ENCODE data around the gene CRYBB1. TPM values are rescaled to one million over a fixed set of nuclear protein-coding genes. Genes with fewer than 3 reads are reported as not detected.

Gene CRYBB1
- total RNA-seq, 1 experiment from 2014 or later: not detected

GRCh38 chr22:26662160-26662559, 44.3 kb upstream of the CRYBB1 start:
- DNase-seq: no peak
- no peaks in the 10 kb centered on the region for H3K9me3 Mint-ChIP-seq (ENCODE audit: low read depth, unreplicated experiment)
- H3K27me3 Mint-ChIP-seq (ENCODE audit: unreplicated experiment): peaks cover 74% of the 10 kb centered on the region
- no TSS peak for BruUV-seq (replicated peaks)
- H3K27ac Mint-ChIP-seq (ENCODE audit: unreplicated experiment): no peak overlapping the region
- intact Hi-C loops (cut with micrococcal nuclease; ENCODE audit: unreplicated experiment): no loop called here
- H3K36me3 Mint-ChIP-seq (ENCODE audit: insufficient read depth, unreplicated experiment): no peaks in the 10 kb centered on the region
- peaks cover 31% of the 10 kb centered on the region for H3K4me1 Mint-ChIP-seq (ENCODE audit: low read depth, unreplicated experiment)
- no peak for TF ChIP-seq CTCF (IDR thresholded peaks at IDR 0.05; ENCODE audit: unreplicated experiment)
- CTCF ChIA-PET: no interaction called here
- H3K4me3 Mint-ChIP-seq (ENCODE audit: low read depth, unreplicated experiment): no peak overlapping the region

- Mint-ChIP-seq H3K27me3 (ENCODE audit: unreplicated experiment) (peaks cover 74% of the 10 kb centered on the region), H3K4me1 (ENCODE audit: low read depth, unreplicated experiment) (peaks cover 31% of the 10 kb centered on the region), H3K4me3 (ENCODE audit: low read depth, unreplicated experiment) (no peak overlapping the region), H3K9me3 (ENCODE audit: low read depth, unreplicated experiment) (no peaks in the 10 kb centered on the region), H3K36me3 (ENCODE audit: insufficient read depth, unreplicated experiment) (no peaks in the 10 kb centered on the region), H3K27ac (ENCODE audit: unreplicated experiment) (no peak overlapping the region)
- no peak for TF ChIP-seq CTCF (IDR thresholded peaks at IDR 0.05; ENCODE audit: unreplicated experiment)
- no peak for DNase-seq
- no TSS peak for BruUV-seq (replicated peaks)
- intact Hi-C loops (cut with micrococcal nuclease; ENCODE audit: unreplicated experiment): no loop called here
- CTCF ChIA-PET: no interaction called here
Observed at GRCh38 chr22:26660961-26661578, 43.2 kb upstream of the CRYBB1 start.

GRCh38 chr22:26660356-26660755, 42.5 kb upstream of the CRYBB1 start:
- BruUV-seq (replicated peaks): no TSS peak
- intact Hi-C loops (cut with micrococcal nuclease; ENCODE audit: unreplicated experiment): no loop called here
- H3K27ac Mint-ChIP-seq (ENCODE audit: unreplicated experiment): no peak overlapping the region
- no peak for TF ChIP-seq CTCF (IDR thresholded peaks at IDR 0.05; ENCODE audit: unreplicated experiment)
- peaks cover 73% of the 10 kb centered on the region for H3K27me3 Mint-ChIP-seq (ENCODE audit: unreplicated experiment)
- H3K4me1 Mint-ChIP-seq (ENCODE audit: low read depth, unreplicated experiment): peaks cover 29% of the 10 kb centered on the region
- CTCF ChIA-PET: interaction anchor here (0.7 kb wide), 1 partner anchor 27 kb away, joined by 5 read pairs; no protein-coding TSS in a partner anchor
- no peaks in the 10 kb centered on the region for H3K9me3 Mint-ChIP-seq (ENCODE audit: low read depth, unreplicated experiment)
- DNase-seq: no peak
- H3K36me3 Mint-ChIP-seq (ENCODE audit: insufficient read depth, unreplicated experiment): no peaks in the 10 kb centered on the region
- H3K4me3 Mint-ChIP-seq (ENCODE audit: low read depth, unreplicated experiment): no peak overlapping the region

GRCh38 chr22:26658671-26659478, 41.0 kb upstream of the CRYBB1 start:
- no peaks in the 10 kb centered on the region for H3K9me3 Mint-ChIP-seq (ENCODE audit: low read depth, unreplicated experiment)
- peak overlapping the region; percentile 17 for H3K4me3 Mint-ChIP-seq (ENCODE audit: low read depth, unreplicated experiment)
- no peak for TF ChIP-seq CTCF (IDR thresholded peaks at IDR 0.05; ENCODE audit: unreplicated experiment)
- H3K27ac Mint-ChIP-seq (ENCODE audit: unreplicated experiment): peak overlapping the region; percentile 27
- peak; percentile 61 for DNase-seq
- CTCF ChIA-PET: no interaction called here
- H3K27me3 Mint-ChIP-seq (ENCODE audit: unreplicated experiment): peaks cover 86% of the 10 kb centered on the region
- peaks cover 21% of the 10 kb centered on the region for H3K4me1 Mint-ChIP-seq (ENCODE audit: low read depth, unreplicated experiment)
- intact Hi-C loops (cut with micrococcal nuclease; ENCODE audit: unreplicated experiment): no loop called here
- no peaks in the 10 kb centered on the region for H3K36me3 Mint-ChIP-seq (ENCODE audit: insufficient read depth, unreplicated experiment)
- BruUV-seq (replicated peaks): no TSS peak
